HCT116 (cell line): ENCODE data around the gene OR6B1.

Source experiments
- CEBPB ChIP-seq: IDR thresholded peaks from 2 replicates; pipeline ENCODE4 v1.6.1; 2012; ENCODE audit warnings: low read depth
- EZH2 ChIP-seq: fragments of 200-600 bp; sonication (generic); IDR thresholded peaks from 2 replicates; pipeline ENCODE4 v1.6.1; 2017; ENCODE audit warnings: antibody characterized with exemption, mixed run types
- EZH2phosphoT487 ChIP-seq: fragments of 200-600 bp; IDR thresholded peaks from 2 replicates; pipeline ENCODE4 v1.6.1; 2018; ENCODE audit warnings: antibody characterized with exemption, borderline replicate concordance
- POLR2A ChIP-seq: IDR thresholded peaks from 2 replicates; pipeline ENCODE4 v1.7.0; 2011; ENCODE audit warnings: borderline replicate concordance; ENCODE audit not compliant: insufficient read depth, insufficient read length; ENCODE audit errors: extremely low read depth
- POLR2AphosphoS5 ChIP-seq: IDR thresholded peaks from 2 replicates; pipeline ENCODE4 v1.6.1; 2011; ENCODE audit warnings: mild to moderate bottlenecking, low read depth, low read length, moderate library complexity
- RAD21 ChIP-seq: IDR thresholded peaks from 2 replicates; pipeline ENCODE4 v1.6.1; 2012; ENCODE audit warnings: low read depth, mild to moderate bottlenecking
- SP1 ChIP-seq: IDR thresholded peaks from 2 replicates; pipeline ENCODE4 v1.6.1; 2012; ENCODE audit warnings: low read depth
- TF ChIP-seq, protein P1 (sequence below): IDR thresholded peaks from 2 replicates; pipeline ENCODE4 v1.6.1; 2012; ENCODE audit warnings: low read depth
- TF ChIP-seq, protein P2 (sequence below), 3 experiments: fragments of 200-600 bp in 1 of 3; sonication (generic) in 1 of 3; IDR thresholded peaks in 2 of 3; conservative IDR thresholded peaks in 1 of 3; 2 replicates each; pipeline ENCODE4 v1.5.1; 2012 to 2017; ENCODE audit warnings: low read depth in 2 of 3, low read length in 2 of 3, antibody characterized with exemption in 1 of 3, borderline replicate concordance in 1 of 3, control low read depth in 1 of 3, mild to moderate bottlenecking in 1 of 3, mixed read lengths in 1 of 3, mixed run types in 1 of 3, moderate library complexity in 1 of 3; ENCODE audit not compliant: insufficient read depth in 1 of 3
- TF ChIP-seq, protein P3 (sequence below): IDR thresholded peaks from 2 replicates; pipeline ENCODE4 v1.6.1; 2012

DNA sequence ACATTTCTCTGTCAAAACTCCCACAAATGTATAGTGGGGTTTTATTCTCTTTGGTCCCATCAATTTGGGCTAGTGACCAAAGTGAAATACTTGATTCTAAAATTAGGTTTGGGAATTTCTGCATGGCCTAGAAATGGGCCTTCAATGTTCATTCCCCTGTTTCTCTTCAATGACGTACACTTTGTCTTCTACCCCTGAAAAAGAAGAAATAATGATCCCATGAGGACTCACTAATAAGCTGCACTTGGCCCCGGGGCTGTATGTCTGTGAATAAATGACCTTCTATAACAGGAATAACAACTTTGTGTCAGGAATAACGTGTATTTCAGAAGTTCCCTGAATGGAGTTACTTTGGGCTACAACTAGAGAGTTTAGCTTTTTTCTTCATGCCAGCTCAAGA lies 20.2 kb downstream of the OR6B1 start:
- no peak for TF ChIP-seq EZH2
- no peak for TF ChIP-seq POLR2A
- TF ChIP-seq, protein P1, sequence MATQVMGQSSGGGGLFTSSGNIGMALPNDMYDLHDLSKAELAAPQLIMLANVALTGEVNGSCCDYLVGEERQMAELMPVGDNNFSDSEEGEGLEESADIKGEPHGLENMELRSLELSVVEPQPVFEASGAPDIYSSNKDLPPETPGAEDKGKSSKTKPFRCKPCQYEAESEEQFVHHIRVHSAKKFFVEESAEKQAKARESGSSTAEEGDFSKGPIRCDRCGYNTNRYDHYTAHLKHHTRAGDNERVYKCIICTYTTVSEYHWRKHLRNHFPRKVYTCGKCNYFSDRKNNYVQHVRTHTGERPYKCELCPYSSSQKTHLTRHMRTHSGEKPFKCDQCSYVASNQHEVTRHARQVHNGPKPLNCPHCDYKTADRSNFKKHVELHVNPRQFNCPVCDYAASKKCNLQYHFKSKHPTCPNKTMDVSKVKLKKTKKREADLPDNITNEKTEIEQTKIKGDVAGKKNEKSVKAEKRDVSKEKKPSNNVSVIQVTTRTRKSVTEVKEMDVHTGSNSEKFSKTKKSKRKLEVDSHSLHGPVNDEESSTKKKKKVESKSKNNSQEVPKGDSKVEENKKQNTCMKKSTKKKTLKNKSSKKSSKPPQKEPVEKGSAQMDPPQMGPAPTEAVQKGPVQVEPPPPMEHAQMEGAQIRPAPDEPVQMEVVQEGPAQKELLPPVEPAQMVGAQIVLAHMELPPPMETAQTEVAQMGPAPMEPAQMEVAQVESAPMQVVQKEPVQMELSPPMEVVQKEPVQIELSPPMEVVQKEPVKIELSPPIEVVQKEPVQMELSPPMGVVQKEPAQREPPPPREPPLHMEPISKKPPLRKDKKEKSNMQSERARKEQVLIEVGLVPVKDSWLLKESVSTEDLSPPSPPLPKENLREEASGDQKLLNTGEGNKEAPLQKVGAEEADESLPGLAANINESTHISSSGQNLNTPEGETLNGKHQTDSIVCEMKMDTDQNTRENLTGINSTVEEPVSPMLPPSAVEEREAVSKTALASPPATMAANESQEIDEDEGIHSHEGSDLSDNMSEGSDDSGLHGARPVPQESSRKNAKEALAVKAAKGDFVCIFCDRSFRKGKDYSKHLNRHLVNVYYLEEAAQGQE = no peak
- no peak for TF ChIP-seq CEBPB
- TF ChIP-seq, protein P2, sequence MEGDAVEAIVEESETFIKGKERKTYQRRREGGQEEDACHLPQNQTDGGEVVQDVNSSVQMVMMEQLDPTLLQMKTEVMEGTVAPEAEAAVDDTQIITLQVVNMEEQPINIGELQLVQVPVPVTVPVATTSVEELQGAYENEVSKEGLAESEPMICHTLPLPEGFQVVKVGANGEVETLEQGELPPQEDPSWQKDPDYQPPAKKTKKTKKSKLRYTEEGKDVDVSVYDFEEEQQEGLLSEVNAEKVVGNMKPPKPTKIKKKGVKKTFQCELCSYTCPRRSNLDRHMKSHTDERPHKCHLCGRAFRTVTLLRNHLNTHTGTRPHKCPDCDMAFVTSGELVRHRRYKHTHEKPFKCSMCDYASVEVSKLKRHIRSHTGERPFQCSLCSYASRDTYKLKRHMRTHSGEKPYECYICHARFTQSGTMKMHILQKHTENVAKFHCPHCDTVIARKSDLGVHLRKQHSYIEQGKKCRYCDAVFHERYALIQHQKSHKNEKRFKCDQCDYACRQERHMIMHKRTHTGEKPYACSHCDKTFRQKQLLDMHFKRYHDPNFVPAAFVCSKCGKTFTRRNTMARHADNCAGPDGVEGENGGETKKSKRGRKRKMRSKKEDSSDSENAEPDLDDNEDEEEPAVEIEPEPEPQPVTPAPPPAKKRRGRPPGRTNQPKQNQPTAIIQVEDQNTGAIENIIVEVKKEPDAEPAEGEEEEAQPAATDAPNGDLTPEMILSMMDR (IDR thresholded peaks at IDR 0.05 in 2 of 3, conservative IDR thresholded peaks at IDR 0.05 in 1 of 3; ENCODE audit: borderline replicate concordance in 1 of 3, insufficient read depth in 1 of 3, low read depth in 2 of 3, low read length in 2 of 3) = no peak
- TF ChIP-seq, protein P3, sequence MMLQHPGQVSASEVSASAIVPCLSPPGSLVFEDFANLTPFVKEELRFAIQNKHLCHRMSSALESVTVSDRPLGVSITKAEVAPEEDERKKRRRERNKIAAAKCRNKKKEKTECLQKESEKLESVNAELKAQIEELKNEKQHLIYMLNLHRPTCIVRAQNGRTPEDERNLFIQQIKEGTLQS = no peak
- TF ChIP-seq SP1 = no peak
- TF ChIP-seq EZH2phosphoT487 = no peak
- TF ChIP-seq POLR2AphosphoS5 = no peak
- TF ChIP-seq RAD21 = no peak
